HG02981 (cell line): ENCODE data around the gene NDUFS3.

Experiments
- ATAC-seq: cut with Tn5 transposase; IDR thresholded peaks from one replicate; pipeline ENCODE4 v1.9.1; 2021; ENCODE audit warnings: mild to moderate bottlenecking, moderate library complexity; ENCODE audit not compliant: unreplicated experiment

The NDUFS3 gene

GRCh38 chr11:47631473-47631872, 52.6 kb downstream of the NDUFS3 start:
- no peak for ATAC-seq
